HG03097 (cell line): Measurements from ENCODE around the gene SNX8.

Experiments used
- ATAC-seq: cut with Tn5 transposase; IDR thresholded peaks from one replicate; pipeline ENCODE4 v1.9.1; 2021; ENCODE audit not compliant: unreplicated experiment, low FRiP score

The SNX8 gene

DNA sequence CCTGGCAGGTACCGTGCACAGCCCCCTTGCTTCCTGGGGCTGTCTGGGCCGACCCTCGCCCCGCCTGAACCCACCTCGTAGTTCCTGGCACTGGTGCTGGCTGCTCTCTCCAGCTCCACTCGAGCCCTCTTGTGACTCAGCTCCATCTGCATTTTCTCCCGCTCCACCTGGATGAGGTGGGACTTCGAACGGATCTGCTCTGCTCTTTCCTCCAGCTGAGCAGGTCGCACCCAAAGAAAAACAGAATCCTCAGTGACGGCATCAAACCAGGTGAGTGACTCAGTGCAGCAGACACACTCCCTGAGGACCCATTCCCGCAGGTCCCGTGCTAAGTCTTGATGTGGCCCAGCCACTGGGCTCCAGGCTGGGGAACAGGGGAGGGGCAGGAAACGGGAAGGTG, 88.9 kb downstream of the SNX8 start:
- no peak for ATAC-seq

DNA sequence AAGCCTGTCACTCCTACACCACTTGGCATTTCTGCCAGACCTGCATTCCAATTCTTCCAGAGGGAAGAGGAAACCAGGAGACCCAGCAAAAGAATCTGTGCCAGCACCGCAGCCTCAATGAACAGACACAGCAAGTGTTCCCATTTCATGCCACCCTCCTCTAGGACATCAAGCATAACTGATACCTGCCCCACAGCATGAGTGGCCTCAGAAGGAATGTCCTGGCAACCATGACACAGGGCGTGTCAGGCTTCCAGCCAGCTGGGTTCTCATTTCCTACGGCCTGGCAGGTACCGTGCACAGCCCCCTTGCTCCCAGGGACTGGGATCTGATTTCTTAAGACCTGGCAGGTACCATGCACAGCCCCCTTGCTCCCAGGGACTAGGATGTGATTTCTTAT, 89.3 kb downstream of the SNX8 start:
- no peak for ATAC-seq

DNA sequence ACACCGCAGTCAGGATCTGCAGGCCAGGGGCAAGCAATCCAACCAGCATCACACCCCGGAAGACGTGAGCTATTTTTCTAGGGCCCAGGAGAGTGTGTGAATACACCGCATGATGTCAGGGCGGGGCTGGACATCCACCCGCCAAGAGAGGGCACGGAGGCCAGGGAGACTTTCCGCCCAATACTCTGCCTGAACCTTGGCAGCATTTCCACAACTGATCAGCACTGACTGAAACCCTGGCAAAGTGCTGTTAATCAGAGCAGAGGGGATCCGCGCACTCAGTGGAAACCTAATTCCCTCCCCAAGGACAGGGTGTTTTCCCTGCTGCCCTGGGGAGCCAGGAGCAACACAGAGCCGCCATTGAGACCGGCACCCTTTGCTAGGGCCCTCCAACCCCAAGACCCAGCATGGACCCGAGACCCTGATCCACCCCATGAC, 89.7 kb downstream of the SNX8 start:
- ATAC-seq, result no peak

DNA sequence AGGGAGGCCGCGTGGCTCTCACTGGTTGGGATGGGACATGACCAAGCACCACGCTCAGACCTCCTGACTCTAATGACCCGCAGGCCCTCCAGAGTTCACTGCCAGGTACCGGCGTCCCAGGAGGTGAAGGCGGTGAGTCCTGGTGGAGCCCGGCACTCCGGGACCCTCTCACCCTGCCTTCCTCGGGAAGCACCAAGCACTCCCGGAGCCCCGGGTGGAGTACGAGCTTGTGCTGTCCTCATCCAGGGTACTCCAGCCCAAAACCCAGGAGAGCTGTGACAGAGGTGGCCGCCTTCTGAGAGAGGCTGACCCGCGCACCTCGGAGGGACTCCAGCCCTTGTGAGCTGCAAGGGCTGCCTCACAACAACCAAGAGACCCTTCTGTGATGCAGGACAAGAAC, 90.9 kb downstream of the SNX8 start:
- no peak for ATAC-seq

DNA sequence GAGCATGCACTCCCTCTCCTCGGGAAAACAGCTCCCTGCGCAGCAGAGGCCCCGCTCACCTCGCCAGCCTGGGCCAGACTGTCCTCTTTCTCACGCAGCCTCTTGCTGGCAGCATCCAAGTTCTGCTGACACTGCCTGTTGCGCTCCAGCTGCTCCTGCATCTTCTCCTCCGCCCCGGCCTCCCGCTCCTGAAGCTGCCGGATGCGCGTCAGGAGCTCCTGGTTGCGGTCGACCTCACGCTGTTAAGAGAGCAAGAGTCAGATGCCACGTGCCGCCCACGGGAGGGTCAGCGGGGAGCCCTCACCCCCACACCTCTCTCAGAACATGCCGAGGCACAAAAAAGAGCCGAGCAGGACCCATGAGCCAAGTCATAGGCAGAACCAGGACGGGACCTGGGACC, 91.7 kb downstream of the SNX8 start:
- ATAC-seq, result no peak

DNA sequence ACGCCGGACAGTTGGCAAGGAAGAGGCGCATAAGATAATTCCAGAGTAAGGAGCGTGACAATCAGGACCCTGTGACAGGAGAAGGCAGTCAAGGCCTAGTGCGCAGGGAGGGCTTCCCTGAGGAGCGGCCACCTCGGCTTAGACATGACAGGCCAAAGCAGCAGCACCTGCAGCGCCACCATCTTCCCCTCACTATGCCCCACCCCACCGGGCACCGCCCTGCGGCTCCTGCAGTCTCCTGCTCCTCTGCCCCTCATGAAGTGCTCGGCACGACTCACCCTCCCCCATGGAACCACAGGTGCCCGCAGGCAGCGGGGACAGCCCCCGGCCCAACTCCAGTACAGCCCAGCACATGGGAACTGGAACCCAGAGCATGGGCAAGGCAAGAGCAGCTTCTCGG, 93.3 kb downstream of the SNX8 start:
- ATAC-seq, result no peak

DNA sequence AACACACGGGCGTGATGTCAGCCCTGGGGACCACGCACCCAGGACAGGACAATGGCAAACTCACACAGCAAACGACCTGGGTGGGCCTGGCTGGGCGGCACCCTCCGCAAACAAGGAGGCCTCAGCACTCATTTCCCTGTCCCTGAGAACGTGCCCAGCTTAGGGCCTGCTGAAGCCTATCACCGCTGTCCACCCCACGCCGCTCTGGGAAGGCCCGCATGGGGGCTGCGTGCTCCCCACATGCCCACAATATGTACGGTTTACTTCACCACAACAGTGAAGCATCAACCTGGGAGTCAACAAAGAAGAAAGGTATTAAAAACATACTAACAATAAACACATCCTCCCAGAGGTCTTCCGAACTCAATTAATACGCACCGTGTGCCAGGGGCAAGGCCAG, 93.7 kb downstream of the SNX8 start:
- ATAC-seq, result no peak

DNA sequence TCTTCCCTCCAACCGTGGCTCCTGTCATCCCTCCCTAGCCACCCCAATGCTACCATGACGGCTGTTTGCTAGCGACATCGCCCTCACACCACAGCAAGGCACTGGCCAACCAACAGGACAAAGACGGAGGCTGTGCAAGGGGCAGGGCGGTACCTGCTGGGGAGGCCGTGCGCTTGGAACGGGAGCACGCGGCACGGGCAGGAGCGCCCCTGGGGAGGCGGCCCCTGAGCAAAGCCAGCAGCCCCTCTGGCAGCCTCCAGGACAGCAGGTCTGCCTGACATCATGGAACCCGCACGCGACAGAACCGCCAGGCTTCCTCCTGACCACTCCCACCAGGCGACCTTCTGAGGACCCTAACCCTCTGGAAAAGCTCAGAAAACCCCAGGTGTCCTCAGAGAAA, 94.2 kb downstream of the SNX8 start:
- no peak for ATAC-seq

DNA sequence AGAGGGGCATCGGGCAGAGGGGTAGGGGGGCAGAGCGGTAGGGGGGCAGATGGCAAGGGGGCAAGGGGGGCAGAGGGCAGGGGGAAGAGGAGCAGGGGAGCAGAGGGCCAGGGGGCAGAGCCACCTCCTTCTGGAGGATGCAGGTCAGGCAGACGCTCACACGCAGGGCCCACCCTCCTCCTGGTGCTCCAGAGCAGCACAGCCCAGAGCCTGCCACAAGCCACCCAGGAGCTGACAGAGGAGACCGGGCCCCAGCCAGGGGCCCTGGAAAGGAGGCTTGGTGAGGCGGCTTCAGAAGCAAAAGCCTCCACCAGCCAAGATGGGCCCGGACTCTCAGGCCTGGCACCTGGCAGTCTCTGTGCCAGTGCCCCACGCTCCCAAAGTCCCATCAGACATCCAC, 94.6 kb downstream of the SNX8 start:
- no peak for ATAC-seq

DNA sequence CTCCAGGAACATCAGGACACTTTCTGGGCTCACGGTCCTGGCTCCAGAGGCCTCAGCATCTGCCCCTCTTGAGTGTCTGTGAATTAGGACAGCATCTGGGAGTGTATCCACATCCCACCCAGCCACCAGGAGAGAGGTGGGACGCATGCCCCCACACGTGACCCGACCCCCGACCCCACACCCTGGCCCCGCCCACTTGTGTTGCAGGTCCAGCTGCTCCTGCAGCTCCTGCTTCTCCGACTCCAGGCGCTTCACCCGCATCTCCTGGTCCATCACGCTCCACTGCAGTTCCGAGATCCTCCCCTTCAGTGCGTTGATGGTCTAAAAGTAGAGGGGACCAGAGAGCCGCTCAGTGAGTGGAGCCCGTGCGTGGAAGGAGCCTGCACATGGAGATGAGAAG, 95.1 kb downstream of the SNX8 start:
- no peak for ATAC-seq

DNA sequence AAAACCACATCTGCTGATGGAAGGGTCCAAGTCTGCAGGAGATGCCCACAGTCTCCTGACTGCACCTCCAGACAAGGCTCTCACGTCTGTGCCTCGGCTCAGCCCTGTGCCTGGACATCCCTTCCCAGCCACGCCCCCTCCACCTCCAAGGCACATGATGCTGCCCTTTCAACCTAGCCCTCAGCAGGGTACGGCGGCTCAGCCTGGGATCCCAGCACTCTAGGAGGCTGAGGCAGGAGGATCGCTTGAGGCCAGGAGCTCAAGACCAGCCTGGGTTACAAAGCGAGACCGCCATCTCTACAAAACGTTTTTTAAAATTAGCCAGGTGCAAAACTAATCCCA, 95.8 kb downstream of the SNX8 start:
- ATAC-seq, result no peak

DNA sequence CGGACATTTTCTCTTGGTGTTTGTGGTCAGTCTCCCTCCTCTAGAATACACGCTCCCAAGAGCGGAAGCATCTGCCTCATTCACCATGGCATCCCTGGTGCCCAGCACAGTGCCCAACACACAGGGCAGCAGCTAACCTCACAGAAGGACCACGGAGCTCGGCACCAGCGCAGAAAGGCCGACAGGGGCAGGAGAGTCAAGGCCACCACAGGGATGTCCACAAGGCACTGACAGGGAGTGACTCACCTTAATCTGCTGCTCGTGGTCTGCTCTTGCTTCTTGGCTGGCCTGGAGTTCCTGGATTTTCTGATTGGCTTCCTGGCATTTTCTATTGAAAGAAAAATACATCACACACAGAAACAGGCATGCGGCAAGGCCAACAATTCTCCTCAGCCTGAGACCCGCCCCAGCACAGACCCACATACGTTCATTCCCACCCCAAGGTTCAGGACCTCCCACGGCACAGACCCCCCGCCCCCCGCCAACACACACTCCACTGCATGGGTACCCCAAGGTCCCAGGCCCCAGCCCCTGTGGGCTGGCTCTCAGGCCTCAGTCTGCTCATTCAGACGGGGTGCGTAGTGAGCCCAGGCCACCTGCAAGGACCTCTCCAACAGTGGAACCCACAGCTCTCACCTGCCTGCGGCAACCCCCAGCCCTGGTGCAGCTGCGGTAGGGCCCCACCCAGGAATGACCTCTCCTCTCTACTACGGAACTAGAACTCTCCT, 96.4 kb downstream of the SNX8 start:
- no peak for ATAC-seq

DNA sequence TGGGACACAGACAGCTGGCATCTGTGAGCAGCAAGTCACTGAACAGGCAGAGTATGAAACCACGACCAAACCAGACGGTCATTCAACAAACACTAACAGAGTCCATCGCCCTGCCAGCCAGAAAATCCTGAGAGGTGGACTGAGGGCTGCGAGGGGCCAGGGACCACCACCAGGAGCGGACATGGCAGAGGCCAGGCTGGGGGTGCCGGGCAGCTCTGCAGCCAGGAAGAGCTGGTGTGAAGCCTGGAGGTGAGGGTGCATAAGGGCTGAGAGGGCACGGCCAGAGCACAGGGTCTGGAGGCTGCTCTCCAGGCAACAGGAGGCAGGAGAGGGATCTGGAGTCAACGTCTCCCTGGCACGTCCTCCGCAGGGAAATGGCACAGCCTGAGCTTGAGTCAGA, 97.0 kb downstream of the SNX8 start:
- ATAC-seq, result no peak

DNA sequence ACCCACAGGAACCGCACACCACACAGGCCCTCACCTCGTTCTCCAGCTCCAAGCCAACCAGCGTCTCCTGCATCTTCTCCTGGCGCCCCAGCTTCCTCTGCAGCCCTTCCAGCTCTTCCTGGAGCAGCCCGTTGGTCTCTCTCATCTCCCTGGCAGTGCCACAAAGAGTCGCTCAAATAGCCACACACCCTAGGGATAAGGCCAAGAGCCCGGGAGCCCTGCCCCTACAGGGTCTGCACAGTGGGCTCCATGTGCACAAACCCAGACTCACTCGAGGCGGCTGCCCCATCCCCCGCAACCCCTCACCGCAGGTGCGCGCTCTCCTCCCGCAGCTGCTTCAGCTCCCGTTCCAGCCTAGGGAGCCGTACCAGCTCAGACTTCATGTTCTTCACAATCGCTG, 98.4 kb downstream of the SNX8 start:
- no peak for ATAC-seq

DNA sequence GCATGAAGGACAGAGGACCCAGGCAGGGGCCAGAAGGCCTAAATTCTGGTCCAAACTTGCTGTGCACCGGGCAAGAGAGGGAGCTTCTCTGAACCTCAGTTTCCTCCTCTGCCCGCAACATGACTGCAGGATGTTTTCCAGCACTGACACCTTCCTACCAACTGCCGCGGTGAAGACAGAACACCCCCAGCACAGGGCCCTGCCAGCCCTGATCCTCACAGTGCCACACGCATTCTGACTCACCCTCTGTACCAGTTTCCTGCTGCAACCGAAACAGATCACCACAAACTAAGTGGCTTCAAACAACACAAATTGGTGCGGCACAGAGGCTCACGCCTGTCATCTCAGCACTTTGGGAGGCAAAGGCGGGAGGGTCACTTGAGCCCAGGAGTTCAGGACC, 99.6 kb downstream of the SNX8 start:
- ATAC-seq, result no peak

DNA sequence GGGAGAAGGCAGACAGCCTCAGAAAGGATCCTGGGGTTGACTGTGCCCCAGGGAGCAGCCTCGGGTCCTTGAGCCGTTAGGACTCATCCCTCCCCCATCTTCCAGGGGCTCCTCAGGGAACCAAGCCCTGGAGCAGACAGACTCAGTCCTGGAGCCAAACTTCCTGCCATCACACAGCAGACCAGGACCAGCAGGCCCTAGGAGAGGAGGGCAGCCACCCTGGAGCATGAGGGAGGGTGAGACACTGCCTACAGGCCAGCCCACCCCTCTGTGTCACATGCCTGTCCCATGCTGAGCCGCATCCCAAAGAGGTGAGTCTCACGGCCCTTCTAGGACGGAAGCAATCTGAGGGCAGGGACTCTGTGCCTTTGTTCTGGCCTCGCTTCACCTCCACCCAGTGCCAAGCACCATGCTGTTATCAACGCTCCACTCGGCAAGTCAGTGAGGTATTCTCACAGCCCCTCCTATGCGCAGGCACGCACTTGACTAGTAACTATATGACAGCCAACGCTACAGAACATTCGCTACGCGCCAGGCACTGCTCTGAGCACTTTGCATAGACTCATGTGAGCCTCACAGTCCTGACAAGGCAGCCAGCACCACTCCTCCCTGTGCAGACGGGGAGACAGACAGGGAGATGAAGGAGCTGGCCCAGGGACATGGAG, 100.6 kb downstream of the SNX8 start:
- no peak for ATAC-seq

DNA sequence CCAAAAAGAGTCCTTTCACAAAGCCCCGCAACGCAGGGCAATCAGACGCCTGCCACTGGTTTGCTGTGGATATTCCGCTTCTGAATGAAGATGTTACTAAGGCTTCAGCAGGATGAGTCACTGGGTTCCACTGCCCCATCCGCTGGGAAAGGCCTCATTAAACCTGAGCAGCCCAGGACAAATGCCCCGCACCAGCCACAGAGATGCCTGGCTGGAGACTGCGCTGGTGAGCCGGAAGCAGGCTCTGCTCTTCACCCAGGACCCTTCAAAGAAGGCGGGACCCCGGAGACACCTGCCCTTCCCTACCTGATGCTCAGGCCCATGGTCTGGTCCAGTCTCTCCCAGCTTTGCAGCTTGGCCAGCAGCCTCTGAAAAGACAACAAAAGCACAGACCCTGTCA, 101.3 kb downstream of the SNX8 start:
- ATAC-seq, result no peak

DNA sequence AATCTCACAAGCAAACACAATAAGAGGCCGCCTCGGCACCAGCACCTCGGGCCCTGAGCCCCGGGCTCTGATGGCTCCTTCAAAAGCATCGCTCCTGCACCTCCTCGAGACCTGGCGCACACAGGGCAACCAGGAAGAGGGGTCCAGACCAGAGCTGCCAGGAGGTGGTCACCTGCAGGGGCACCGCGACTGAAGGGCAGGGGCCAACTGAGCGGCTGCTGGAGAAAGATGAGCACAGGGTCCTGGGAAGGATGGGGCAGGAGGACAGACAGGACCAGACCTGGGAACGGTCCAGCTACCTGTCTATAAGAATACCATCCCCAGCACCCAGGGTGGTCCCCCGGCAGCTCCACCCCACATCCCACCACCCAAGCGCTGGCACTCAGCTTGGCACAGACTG, 102.3 kb downstream of the SNX8 start:
- ATAC-seq, result no peak

DNA sequence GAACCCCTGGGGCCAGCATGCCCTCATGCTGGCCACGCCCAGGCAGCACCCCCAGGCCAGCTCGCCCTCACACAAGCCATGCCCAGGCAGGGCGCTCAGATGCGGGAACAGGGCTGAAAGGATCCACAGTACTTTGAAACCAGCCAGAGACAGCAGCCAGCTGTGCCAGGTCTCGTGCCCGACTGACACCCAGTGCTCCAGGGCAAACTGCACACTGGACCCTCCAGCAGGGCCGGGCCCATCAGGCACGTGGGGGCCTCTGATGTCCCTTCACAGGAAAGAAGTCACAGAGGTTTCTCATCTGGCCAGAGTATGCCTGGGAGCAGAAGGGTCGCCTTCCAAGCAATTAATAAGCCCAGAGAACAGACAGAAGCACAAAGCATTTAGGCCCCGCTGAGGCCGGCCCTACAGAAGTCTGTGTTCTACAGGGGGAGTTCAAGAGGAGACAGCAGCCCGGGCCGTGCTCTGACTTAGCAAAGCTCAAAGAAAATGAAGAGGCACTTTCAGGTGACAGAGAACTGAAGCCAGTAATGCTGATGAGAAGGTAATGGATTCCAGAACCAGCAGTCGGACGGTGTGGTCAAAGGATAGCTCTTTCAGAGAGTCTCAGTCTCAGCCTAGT, 102.9 kb downstream of the SNX8 start:
- ATAC-seq, result no peak

DNA sequence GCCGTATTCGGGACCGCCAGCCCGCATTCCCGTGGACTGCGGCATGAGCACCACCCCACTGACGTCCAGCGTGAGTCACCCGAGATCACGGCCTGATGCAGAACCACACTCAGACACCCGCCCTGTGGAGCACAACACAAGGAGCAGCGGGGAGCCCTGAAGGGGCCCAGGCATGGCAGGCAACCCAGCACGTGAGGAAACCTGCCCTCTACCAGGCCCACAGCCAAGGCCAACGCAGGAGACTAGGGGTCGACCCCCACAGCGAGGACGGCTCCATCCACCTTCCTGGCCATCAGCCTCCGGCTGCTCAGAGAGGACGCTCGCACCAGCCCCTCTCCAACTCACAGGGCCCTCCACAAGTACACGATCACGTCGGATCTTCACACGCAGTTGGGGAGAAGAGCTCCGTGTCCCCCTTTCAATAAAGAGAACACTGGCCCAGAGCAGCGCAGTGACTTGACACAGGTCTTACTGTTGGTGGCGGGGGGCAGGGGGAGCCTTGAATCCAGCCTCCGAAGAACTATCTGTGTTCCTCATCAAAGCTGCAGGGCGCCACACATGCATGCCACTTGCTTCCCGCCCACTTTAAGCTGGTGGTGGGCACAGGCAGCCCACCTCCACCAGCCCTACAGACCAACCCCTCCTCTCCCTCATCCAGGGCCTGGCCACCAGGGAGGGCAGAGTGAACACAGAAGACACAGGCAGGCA, 103.5 kb downstream of the SNX8 start:
- ATAC-seq, result no peak

DNA sequence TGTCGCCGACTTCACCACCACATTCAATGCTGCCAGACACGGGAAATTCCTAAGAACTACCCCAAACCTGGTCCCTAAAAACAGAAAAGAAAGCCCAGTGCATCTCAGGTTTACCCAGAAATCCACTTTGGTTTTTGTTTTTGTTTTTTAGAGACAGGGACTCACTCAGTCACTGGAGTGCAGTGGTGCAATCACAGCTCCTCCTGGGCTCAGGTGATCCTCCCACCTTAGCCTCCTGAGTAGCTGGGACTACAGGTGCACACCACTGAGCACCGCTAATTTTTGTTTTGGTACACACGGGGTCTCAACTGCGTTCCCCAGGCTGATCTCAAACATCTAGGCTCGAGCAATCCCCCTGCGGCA, 104.3 kb downstream of the SNX8 start:
- ATAC-seq, result no peak
